Measurements from ENCODE around the gene PCDHB5.
"Not testable (repeated sequence)": the region's sequence is repeated elsewhere in the genome, so short reads cannot be mapped to it uniquely, and the experiment has no call there.

PCDHB5 gene

GRCh38 chr5:141100243-141100805 lies 34.7 kb upstream of the PCDHB5 start, which contains the start of gene PCDHB3:
TSS of gene PCDHB3 (plus strand) at chr5:141100473. CDS start at chr5:141100650, 177 bp downstream.
- no peak within 1 kb of the TSS for H3K4me3 ChIP-seq (ENCODE audit: low read length)
- H3K4me1 ChIP-seq (ENCODE audit: low read length) = no peaks in the 10 kb centered on the region
- H2AFZ ChIP-seq (ENCODE audit: low read depth, low read length) = no peak within 1 kb of the TSS
- no peaks in the 10 kb centered on the region for H3K9me3 ChIP-seq (ENCODE audit: insufficient read depth, low read length)
- TF ChIP-seq CTCF (IDR thresholded peaks at IDR 0.05; ENCODE audit: low read depth, low read length) = no peak
- TF ChIP-seq EZH2phosphoT487 (IDR thresholded peaks at IDR 0.05; ENCODE audit: low read depth) = no peak
- H3K9ac ChIP-seq (ENCODE audit: low read length) = no peak within 1 kb of the TSS
- H3K36me3 ChIP-seq (replicated peaks; ENCODE audit: low read depth, low read length) = no peaks in the 10 kb centered on the region
- H4K20me1 ChIP-seq (ENCODE audit: insufficient read depth, low read length) = no peaks in the 10 kb centered on the region
- no peaks in the 10 kb centered on the region for H3K27me3 ChIP-seq (ENCODE audit: low read depth, low read length)
- no peaks in the 10 kb centered on the region for H3K79me2 ChIP-seq (ENCODE audit: low read length)
- no peak within 1 kb of the TSS for H3K27ac ChIP-seq (ENCODE audit: low read length)
- no peak within 1 kb of the TSS for H3K4me2 ChIP-seq (ENCODE audit: low read length)

GRCh38 chr5:141101059-141101458 lies 33.9 kb upstream of the PCDHB5 start:
- H3K9me3 ChIP-seq (ENCODE audit: insufficient read depth, low read length) = no peaks in the 10 kb centered on the region
- no peaks in the 10 kb centered on the region for H3K4me1 ChIP-seq (ENCODE audit: low read length)
- TF ChIP-seq CTCF (IDR thresholded peaks at IDR 0.05; ENCODE audit: low read depth, low read length) (no peak), EZH2phosphoT487 (IDR thresholded peaks at IDR 0.05; ENCODE audit: low read depth) (no peak)
- no peak overlapping the region for H3K9ac ChIP-seq (ENCODE audit: low read length)
- H2AFZ ChIP-seq (ENCODE audit: low read depth, low read length) = no peak overlapping the region
- H4K20me1 ChIP-seq (ENCODE audit: insufficient read depth, low read length) = no peaks in the 10 kb centered on the region
- H3K4me2 ChIP-seq (ENCODE audit: low read length) = no peak overlapping the region
- no peak overlapping the region for H3K4me3 ChIP-seq (ENCODE audit: low read length)
- no peaks in the 10 kb centered on the region for H3K36me3 ChIP-seq (replicated peaks; ENCODE audit: low read depth, low read length)
- no peaks in the 10 kb centered on the region for H3K27me3 ChIP-seq (ENCODE audit: low read depth, low read length)
- no peaks in the 10 kb centered on the region for H3K79me2 ChIP-seq (ENCODE audit: low read length)
- no peak overlapping the region for H3K27ac ChIP-seq (ENCODE audit: low read length)

- not testable (repeated sequence) for H3K4me3 ChIP-seq (ENCODE audit: low read length); H4K20me1 ChIP-seq (ENCODE audit: insufficient read depth, low read length); H3K27me3 ChIP-seq (ENCODE audit: low read depth, low read length); H3K4me1 ChIP-seq (ENCODE audit: low read length); H3K27ac ChIP-seq (ENCODE audit: low read length); H3K36me3 ChIP-seq (replicated peaks; ENCODE audit: low read depth, low read length); H2AFZ ChIP-seq (ENCODE audit: low read depth, low read length); H3K79me2 ChIP-seq (ENCODE audit: low read length); H3K4me2 ChIP-seq (ENCODE audit: low read length); H3K9ac ChIP-seq (ENCODE audit: low read length); H3K9me3 ChIP-seq (ENCODE audit: insufficient read depth, low read length)
Measured at GRCh38 chr5:141102070-141102469, 32.9 kb upstream of the PCDHB5 start.

- H3K4me1 ChIP-seq (ENCODE audit: low read length); H3K9me3 ChIP-seq (ENCODE audit: insufficient read depth, low read length); H4K20me1 ChIP-seq (ENCODE audit: insufficient read depth, low read length); H3K27ac ChIP-seq (ENCODE audit: low read length); H3K27me3 ChIP-seq (ENCODE audit: low read depth, low read length); H3K4me3 ChIP-seq (ENCODE audit: low read length); H3K4me2 ChIP-seq (ENCODE audit: low read length); H3K36me3 ChIP-seq (replicated peaks; ENCODE audit: low read depth, low read length); H3K79me2 ChIP-seq (ENCODE audit: low read length); H2AFZ ChIP-seq (ENCODE audit: low read depth, low read length); H3K9ac ChIP-seq (ENCODE audit: low read length): not testable (repeated sequence)
Measured at GRCh38 chr5:141102471-141102870, 32.5 kb upstream of the PCDHB5 start.

GRCh38 chr5:141105350-141105749 lies 29.7 kb upstream of the PCDHB5 start:
- Histone ChIP-seq H3K27ac (ENCODE audit: low read length) (no peak overlapping the region), H3K4me1 (ENCODE audit: low read length) (no peaks in the 10 kb centered on the region), H3K79me2 (ENCODE audit: low read length) (no peaks in the 10 kb centered on the region), H3K9me3 (ENCODE audit: insufficient read depth, low read length) (no peaks in the 10 kb centered on the region), H3K36me3 (replicated peaks; ENCODE audit: low read depth, low read length) (no peaks in the 10 kb centered on the region), H3K4me2 (ENCODE audit: low read length) (no peak overlapping the region), H3K27me3 (ENCODE audit: low read depth, low read length) (no peaks in the 10 kb centered on the region), H4K20me1 (ENCODE audit: insufficient read depth, low read length) (no peaks in the 10 kb centered on the region), H2AFZ (ENCODE audit: low read depth, low read length) (no peak overlapping the region), H3K9ac (ENCODE audit: low read length) (no peak overlapping the region), H3K4me3 (ENCODE audit: low read length) (no peak overlapping the region)
- TF ChIP-seq EZH2phosphoT487 (IDR thresholded peaks at IDR 0.05; ENCODE audit: low read depth) = no peak
- TF ChIP-seq CTCF (IDR thresholded peaks at IDR 0.05; ENCODE audit: low read depth, low read length) = no peak

Data from OCI-LY3 (cell line).